HepG2 (cell line): ENCODE results near the gene S100A6. TPM values are rescaled to one million over a fixed set of nuclear protein-coding genes. Genes with fewer than 3 reads are reported as not detected.

Source experiments
- ARNT ChIP-seq: fragments of 450-650 bp; IDR thresholded peaks from 2 replicates; pipeline ENCODE4 v1.6.1; 2017
- DMAP1 ChIP-seq: IDR thresholded peaks from 2 replicates; pipeline ENCODE4 v1.6.1; 2016
- EHMT2 ChIP-seq: fragments of 200-600 bp; sonication (generic); IDR thresholded peaks from 2 replicates; pipeline ENCODE4 v1.7.0; 2017; ENCODE audit warnings: antibody characterized with exemption, low read depth, low read length, borderline replicate concordance
- GATAD1 ChIP-seq: IDR thresholded peaks from 2 replicates; pipeline ENCODE4 v1.6.1; 2016; ENCODE audit warnings: missing genetic modification reagents, missing compliant biosample characterization
- MAX ChIP-seq: IDR thresholded peaks from 2 replicates; pipeline ENCODE4 v1.6.1; 2012; ENCODE audit warnings: inconsistent platforms
- MTA3 ChIP-seq: sonication (generic); formaldehyde crosslinking; IDR thresholded peaks from 2 replicates; pipeline ENCODE4 v1.4.0; 2020; ENCODE audit warnings: missing genetic modification reagents
- NFE2 ChIP-seq: sonication (generic); formaldehyde crosslinking; IDR thresholded peaks from 2 replicates; pipeline ENCODE4 v1.4.0; 2020; ENCODE audit warnings: missing genetic modification reagents
- NR1H2 ChIP-seq: sonication (generic); formaldehyde crosslinking; IDR thresholded peaks from 2 replicates; pipeline ENCODE4 v1.8.1; 2022; ENCODE audit warnings: low read depth, missing genetic modification reagents, borderline replicate concordance
- PBX3 ChIP-seq: sonication (generic); formaldehyde crosslinking; IDR thresholded peaks from 2 replicates; pipeline ENCODE4 v1.8.1; 2023; ENCODE audit warnings: missing genetic modification reagents, inconsistent platforms, borderline replicate concordance
- PLSCR1 ChIP-seq: sonication (generic); formaldehyde crosslinking; IDR thresholded peaks from 2 replicates; pipeline ENCODE4 v1.5.0; 2020; ENCODE audit warnings: missing genetic modification reagents, mild to moderate bottlenecking, borderline replicate concordance
- SALL1 ChIP-seq: sonication (generic); formaldehyde crosslinking; IDR thresholded peaks from 2 replicates; pipeline ENCODE4 v1.8.0; 2022; ENCODE audit warnings: mild to moderate bottlenecking, missing genetic modification reagents
- SMC3 ChIP-seq: IDR thresholded peaks from 2 replicates; pipeline ENCODE4 v1.6.1; 2011; ENCODE audit warnings: low read length, improper control_type of control experiment
- SPEN ChIP-seq: sonication (generic); formaldehyde crosslinking; IDR thresholded peaks from 2 replicates; pipeline ENCODE4 v1.5.1; 2020; ENCODE audit warnings: low read depth, mild to moderate bottlenecking, missing genetic modification reagents
- TBP ChIP-seq: sonication (generic); formaldehyde crosslinking; IDR thresholded peaks from 2 replicates; pipeline ENCODE4 v1.5.0; 2020; ENCODE audit warnings: missing genetic modification reagents
- TEAD2 ChIP-seq: sonication (generic); formaldehyde crosslinking; IDR thresholded peaks from 2 replicates; pipeline ENCODE4 v1.9.0; 2021; ENCODE audit warnings: missing genetic modification reagents
- ZBTB39 ChIP-seq: sonication (generic); formaldehyde crosslinking; IDR thresholded peaks from 2 replicates; pipeline ENCODE4 v1.5.0; 2020; ENCODE audit warnings: missing genetic modification reagents
- ZBTB8A ChIP-seq: sonication (generic); formaldehyde crosslinking; IDR thresholded peaks from 2 replicates; pipeline ENCODE4 v1.4.0; 2020; ENCODE audit warnings: mild to moderate bottlenecking, low read depth, missing genetic modification reagents, borderline replicate concordance
- ZC3H13 ChIP-seq: sonication (generic); formaldehyde crosslinking; IDR thresholded peaks from 2 replicates; pipeline ENCODE4 v1.8.1; 2023; ENCODE audit warnings: mild to moderate bottlenecking, missing genetic modification reagents, moderate library complexity
- ZFP41 ChIP-seq: sonication (generic); formaldehyde crosslinking; IDR thresholded peaks from 2 replicates; pipeline ENCODE4 v1.4.0; 2020; ENCODE audit warnings: mild to moderate bottlenecking, missing genetic modification reagents, borderline replicate concordance
- ZNF207 ChIP-seq: fragments of 450-650 bp; IDR thresholded peaks from 2 replicates; pipeline ENCODE4 v1.6.1; 2016; ENCODE audit warnings: antibody characterized with exemption, borderline replicate concordance
- ZNF615 ChIP-seq: sonication (generic); formaldehyde crosslinking; IDR thresholded peaks from 2 replicates; pipeline ENCODE4 v1.5.0; 2020; ENCODE audit warnings: mild to moderate bottlenecking, missing genetic modification reagents, borderline replicate concordance
- ZNF691 ChIP-seq: sonication (generic); formaldehyde crosslinking; IDR thresholded peaks from 2 replicates; pipeline ENCODE4 v1.4.0; 2020; ENCODE audit warnings: missing genetic modification reagents, low read depth, mild to moderate bottlenecking, borderline replicate concordance
- ZNF737 ChIP-seq: sonication (generic); formaldehyde crosslinking; IDR thresholded peaks from 2 replicates; pipeline ENCODE4 v1.5.0; 2020; ENCODE audit warnings: missing genetic modification reagents, mild to moderate bottlenecking, borderline replicate concordance
- ZUFSP ChIP-seq: sonication (generic); formaldehyde crosslinking; IDR thresholded peaks from 2 replicates; pipeline ENCODE4 v1.9.0; 2021; ENCODE audit warnings: missing genetic modification reagents, mild to moderate bottlenecking, borderline replicate concordance
- polyA plus RNA-seq, 8 experiments: library from polyadenylated mRNA; depleted of rRNA in 3 of 8; stranded (reverse) in 7 of 8; unstranded in 1 of 8; fragments of >200 nt; fragmentation: Illumina TruSeq in 4 of 8; extraction: Trizol in 4 of 8; gene quantifications; 2 replicates each; pipeline versions ENCODE4 v1.2.1 to v1.2.3, GENCODE V29; 2011 to 2016; ENCODE audit warnings: low read depth in 4 of 8, missing spikeins in 1 of 8, mixed read lengths in 1 of 8; ENCODE audit not compliant: insufficient read depth in 1 of 8
- total RNA-seq, 5 experiments: library from RNA; depleted of rRNA; stranded (reverse); fragments of >200 nt; fragmentation: Illumina TruSeq; extraction: Trizol; gene quantifications; 2 replicates each; pipeline ENCODE4 v1.2.3, GENCODE V29; 2016; ENCODE audit warnings: low read depth in 1 of 5

The S100A6 gene
- total and polyA plus RNA-seq, 2 of the 13 experiments (the other 11 are each of a cell fraction or from before 2014, with no cell fraction given), result 72.9 to 85.0 TPM

- TF ChIP-seq PBX3 (CRISPR knock-in tag) (no peak), TEAD2 (CRISPR knock-in tag) (no peak), ZBTB8A (CRISPR knock-in tag) (no peak), SMC3 (peak; percentile 85), ZFP41 (CRISPR knock-in tag) (no peak), ZNF691 (no peak), GATAD1 (CRISPR knock-in tag) (peak; percentile 58), PLSCR1 (no peak), NFE2 (CRISPR knock-in tag) (no peak), NR1H2 (no peak), ZUFSP (CRISPR knock-in tag) (no peak), SALL1 (CRISPR knock-in tag) (no peak; the same call in 1 of the 2 replicates), DMAP1 (CRISPR knock-in tag) (no peak), ZNF737 (CRISPR knock-in tag) (no peak), ZNF615 (no peak), MAX (0 out of 2 replicates have a peak, but pooled peaks have one; percentile 22), ZNF207 (no peak), SPEN (CRISPR knock-in tag) (0 out of 2 replicates have a peak, but pooled peaks have one; percentile 29), EHMT2 (no peak), TBP (CRISPR knock-in tag) (no peak), MTA3 (CRISPR knock-in tag) (no peak), ARNT (no peak), ZC3H13 (CRISPR knock-in tag) (no peak), ZBTB39 (CRISPR knock-in tag) (no peak)
Measured at GRCh38 chr1:153568367-153569099, 32.7 kb upstream of the S100A6 start (continued).
